HG03097 (cell line): ENCODE data around the gene NUDT2.

ENCODE experiments used
- ATAC-seq: cut with Tn5 transposase; IDR thresholded peaks from one replicate; pipeline ENCODE4 v1.9.1; 2021; ENCODE audit not compliant: unreplicated experiment, low FRiP score

Gene NUDT2

DNA sequence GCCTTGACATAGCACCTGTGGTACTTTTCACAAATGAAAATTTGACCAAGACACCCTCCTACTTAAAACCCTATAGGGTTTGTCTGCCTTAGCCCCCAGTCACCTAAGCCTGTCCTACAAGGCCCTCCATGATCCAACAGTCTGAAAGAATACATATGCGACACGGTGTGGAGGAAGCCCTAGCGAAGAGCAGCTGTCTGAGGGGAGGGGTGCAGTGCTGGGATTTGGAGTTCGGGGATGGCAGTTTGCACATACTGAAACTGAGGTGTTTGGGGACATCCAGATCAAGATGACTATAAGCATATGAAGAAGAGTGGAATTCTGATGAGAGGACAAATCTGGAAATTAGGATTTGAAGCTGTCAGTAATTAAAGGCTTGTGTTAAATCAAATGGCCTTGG is 54.5 kb downstream of the NUDT2 start:
- no peak for ATAC-seq

DNA sequence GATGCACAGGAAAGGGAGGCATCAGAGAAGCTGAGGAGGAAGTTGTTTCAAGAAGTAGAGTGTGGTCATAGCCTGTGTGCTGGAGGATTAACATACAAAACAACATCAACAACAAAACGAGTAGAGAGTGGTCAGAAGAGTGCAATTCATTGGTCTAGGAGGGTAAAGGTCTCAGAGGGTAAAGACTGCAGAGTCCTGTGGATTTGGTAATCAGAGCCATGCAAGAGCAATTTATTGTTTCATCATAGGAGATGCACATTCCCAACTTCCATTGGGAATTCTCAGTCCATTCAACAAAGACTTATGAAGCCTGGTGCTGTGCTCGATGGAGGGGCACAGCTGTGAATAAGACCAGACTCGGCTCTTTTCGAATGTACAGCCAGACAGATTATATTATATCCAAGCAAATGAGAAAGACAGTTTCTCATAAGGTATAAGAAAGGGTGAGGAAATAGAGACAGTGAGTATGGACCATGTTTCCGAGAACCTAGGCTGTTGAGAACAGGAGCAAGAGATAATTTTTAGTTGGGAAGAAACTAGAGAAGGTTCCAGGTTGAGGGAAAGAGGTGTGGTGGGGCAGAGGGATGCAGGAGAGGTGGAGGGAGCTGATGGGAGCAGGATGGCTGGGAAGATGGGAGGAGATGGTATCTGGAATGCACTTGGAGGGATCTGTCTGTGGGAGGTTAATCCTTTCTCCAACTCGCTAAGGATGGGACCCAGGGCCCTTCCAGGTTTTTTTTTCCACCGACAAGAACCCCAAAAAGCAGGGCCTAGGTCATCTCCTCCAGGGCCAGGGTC is 55.2 kb downstream of the NUDT2 start:
- ATAC-seq: no peak

DNA sequence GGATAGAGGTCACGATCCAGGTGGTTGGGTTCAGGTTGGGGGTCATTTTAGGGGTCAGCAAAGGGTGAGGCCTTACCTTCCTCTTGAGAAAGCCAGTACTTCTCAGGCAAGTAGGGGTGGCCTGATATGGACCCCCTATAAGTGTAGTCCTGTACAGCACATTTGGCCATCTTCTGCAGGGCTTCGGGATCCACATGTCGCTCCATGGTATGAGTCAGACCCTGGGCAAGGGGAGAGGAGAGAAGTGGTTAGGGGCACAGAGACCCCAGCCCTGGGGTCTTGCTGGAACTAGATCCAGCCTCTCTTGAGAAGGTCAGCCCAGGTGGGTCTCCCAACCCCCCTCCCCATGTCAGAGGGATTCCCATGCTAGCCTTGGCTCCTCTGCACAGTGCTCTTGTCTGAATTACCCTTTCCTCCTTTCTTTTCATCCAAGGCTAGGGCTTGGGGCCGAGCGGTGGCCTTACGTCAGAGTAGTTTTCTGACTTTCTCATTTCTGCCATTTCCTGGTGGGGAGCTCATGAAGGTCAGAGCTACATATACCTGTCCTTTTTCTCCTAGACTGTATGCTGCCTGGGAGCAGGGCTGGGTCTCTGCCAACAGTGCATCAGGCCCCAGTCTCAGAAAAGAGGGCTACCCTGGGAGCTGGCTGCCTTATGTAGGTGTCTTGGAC is 56.3 kb downstream of the NUDT2 start:
- ATAC-seq: no peak

DNA sequence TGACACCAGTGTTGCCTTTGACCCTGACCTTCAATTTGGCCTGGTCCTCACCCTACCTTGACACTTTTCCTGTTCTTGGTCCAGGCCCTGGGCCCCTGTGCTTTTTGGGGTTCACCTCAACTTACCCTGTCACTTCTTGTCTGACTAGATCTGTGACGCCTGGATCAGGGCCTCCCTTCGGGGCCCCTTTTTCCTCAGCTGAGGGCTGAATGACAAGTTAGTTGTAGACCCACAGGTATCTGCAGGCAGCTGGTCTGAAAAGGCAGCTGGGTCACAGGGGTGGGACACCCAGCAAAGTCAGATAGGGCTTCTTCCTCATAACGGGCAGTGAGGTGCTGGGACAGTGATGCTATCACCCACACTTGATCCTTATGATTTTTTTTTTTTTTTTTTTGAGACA is 57.3 kb downstream of the NUDT2 start:
- ATAC-seq: no peak

DNA sequence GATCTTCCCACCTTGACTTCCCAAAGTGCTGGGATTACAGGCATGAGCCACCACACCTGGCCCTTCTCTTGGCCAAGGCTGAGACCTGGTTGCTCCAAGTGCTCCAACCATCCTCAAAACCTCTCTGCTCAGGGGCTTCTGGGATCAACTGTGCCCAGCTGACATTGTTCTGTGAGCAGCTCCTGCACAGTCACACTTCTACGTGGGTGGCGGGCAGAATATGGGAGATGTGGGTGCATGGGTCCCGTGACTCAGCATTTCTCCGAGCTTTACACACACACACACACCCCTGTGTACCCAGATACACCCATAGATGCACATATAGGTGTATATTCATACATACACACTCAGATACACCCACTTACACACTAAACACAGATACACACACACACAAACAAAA is 57.9 kb downstream of the NUDT2 start:
- ATAC-seq: no peak

- no peak for ATAC-seq
These were observed 63.1 kb downstream of the NUDT2 start for GRCh38 chr9:34392511-34392910.
